ENCODE results near the gene TMEM61.

DNA sequence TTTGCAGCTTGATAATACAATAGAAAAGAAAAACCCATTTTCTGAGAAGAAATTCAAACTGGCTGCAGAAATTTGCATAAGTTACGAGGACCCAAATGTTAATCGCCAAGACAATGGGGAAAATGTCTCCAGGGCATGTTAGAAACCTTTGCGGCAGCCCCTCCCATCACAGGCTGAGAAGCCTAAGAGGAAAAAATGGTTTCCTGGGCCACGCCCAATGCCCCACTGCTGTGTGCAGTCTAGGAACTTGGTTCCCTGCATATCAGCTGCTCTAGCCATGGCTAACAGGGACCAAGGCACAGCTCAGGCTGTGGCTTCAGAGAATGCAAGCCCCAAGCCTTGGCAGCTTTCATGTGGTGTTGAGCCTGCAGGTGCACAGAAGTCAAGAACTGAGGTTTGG is 37.5 kb upstream of the TMEM61 start:
- TF ChIP-seq CTCF (IDR thresholded peaks at IDR 0.05) (no peak), POLR2A (IDR thresholded peaks at IDR 0.05) (no peak)
